Aorta (tissue), 5 donors: ENCODE measurements around the gene ATF7. TPM values are rescaled to one million over a fixed set of nuclear protein-coding genes. Genes with fewer than 3 reads are reported as not detected.
"Not testable (repeated sequence)": the region's sequence is repeated elsewhere in the genome, so short reads cannot be mapped to it uniquely, and the experiment has no call there.

Experiments
- ATAC-seq: fragments of 200-7000 bp; cut with Tn5 transposase; one replicate; pipeline ENCODE4 v1.9.1; 2022; ENCODE audit warnings: moderate library complexity; ENCODE audit not compliant: low FRiP score
- DNase-seq, 2 donors: peaks; one replicate each; pipeline ENCODE4 v3.0.0-alpha.2; 2020
- H3K27ac ChIP-seq, 2 donors: one replicate each; pipeline ENCODE4 v1.5.1; 2013; ENCODE audit warnings: low read length in 2 of 2, mild to moderate bottlenecking in 2 of 2, moderate library complexity in 2 of 2, control low read depth in 1 of 2, inconsistent platforms in 1 of 2, low read depth in 1 of 2
- H3K27me3 ChIP-seq, 2 donors: one replicate each; pipeline ENCODE4 v1.6.1; 2013; ENCODE audit warnings: control low read depth in 1 of 2, low read length in 1 of 2, mild to moderate bottlenecking in 1 of 2, moderate library complexity in 1 of 2; ENCODE audit not compliant: insufficient read depth in 2 of 2, control insufficient read depth in 1 of 2
- H3K36me3 ChIP-seq, 2 donors: one replicate each; pipeline ENCODE4 v1.6.1; 2013; ENCODE audit warnings: control low read depth in 1 of 2, low read length in 1 of 2, mild to moderate bottlenecking in 1 of 2; ENCODE audit not compliant: insufficient read depth in 2 of 2, control insufficient read depth in 1 of 2
- H3K4me1 ChIP-seq, 2 donors: one replicate each; pipeline ENCODE4 v1.6.1; 2013; ENCODE audit warnings: low read length in 2 of 2, control low read depth in 1 of 2, mild to moderate bottlenecking in 1 of 2, moderate library complexity in 1 of 2; ENCODE audit not compliant: insufficient read depth in 2 of 2, control insufficient read depth in 1 of 2
- H3K4me3 ChIP-seq, 2 donors: one replicate each; pipeline ENCODE4 v1.5.1; 2013; ENCODE audit warnings: low read length in 2 of 2, control low read depth in 1 of 2, mild to moderate bottlenecking in 1 of 2
- H3K9me3 ChIP-seq: one replicate; pipeline ENCODE4 v1.6.1; 2013; ENCODE audit warnings: mild to moderate bottlenecking, low read length; ENCODE audit not compliant: control insufficient read depth
- WGBS, 2 donors: extraction: QIAGEN DNeasy Blood & Tissue Kit; methylation state at CpG; one replicate each; pipeline ENCODE4 v1.1.7; 2013; 5-methylcytosine and 5-hydroxymethylcytosine counted together
- intact Hi-C, 2 donors: fragments of 100-400 bp; cut with DNase I; formaldehyde crosslinking; loops; one replicate each; pipeline versions ENCODE4 v1.14.2 to v1.15.0; 2022
- polyA plus RNA-seq, 2 donors: library from polyadenylated mRNA; stranded (reverse); fragments of 200-250 nt; gene quantifications; one replicate each; pipeline ENCODE4 v1.2.3, GENCODE V29; 2013
- total RNA-seq, 2 donors: library from RNA; stranded (reverse); fragmentation: NEBNext Ultra II Directional; extraction: Animal tissue kit (Norgen Biotek cat#: 25700); gene quantifications; one replicate each; pipeline ENCODE4 v1.2.1, GENCODE V29; 2021
- donor health status: healthy with polysubstance abuse.
- donor health status: Bipolar disorder and iron deficiency.
- donor health status: DM: no; HTN: no; CAD: no.
- donor health status: DM: no; HTN: no; CAD: no.
- donor health status: DM: yes; HTN: yes; CAD: no.

ATF7 gene
- total and polyA plus RNA-seq, 4 donors: 25.7 to 73.5 (median 49.0) TPM

DNA sequence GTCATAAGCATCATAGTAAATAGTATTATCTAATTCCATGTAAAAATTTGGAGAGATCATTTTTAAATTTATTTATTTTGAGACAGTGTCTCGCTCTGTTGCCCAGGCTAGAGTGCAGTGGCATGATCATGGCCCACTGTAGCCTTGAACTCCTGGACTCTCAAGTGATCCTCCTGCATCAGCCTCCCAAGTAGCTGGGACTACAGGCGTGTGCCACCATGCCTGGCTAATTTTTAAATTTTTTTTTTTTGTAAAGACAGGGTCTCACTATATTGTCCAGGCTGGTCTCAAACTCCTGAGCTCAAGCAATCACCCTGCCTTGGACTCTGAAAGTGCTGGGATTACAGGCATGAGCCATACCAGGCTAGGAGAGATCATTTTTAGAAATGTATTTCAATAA lies 27.2 kb downstream of the ATF7 start:
- intact Hi-C loops, H3K27ac ChIP-seq, H3K36me3 ChIP-seq, H3K9me3 ChIP-seq, H3K27me3 ChIP-seq, H3K4me3 ChIP-seq, DNase-seq, H3K4me1 ChIP-seq, ATAC-seq: not testable (repeated sequence)
- 94 to 98% methylated on average over 2 of the region's 2 CpGs for WGBS, 2 donors

GRCh38 chr12:53596920-53597363 lies 29.2 kb downstream of the ATF7 start:
- whole genome bisulfite sequencing, 2 donors: 6 to 7% methylated on average over 3 of the region's 3 CpGs
- peak overlapping the region; percentile 57 to 68 for H3K27ac ChIP-seq
- no peaks in the 10 kb centered on the region for H3K27me3 ChIP-seq
- ATAC-seq (peak; percentile 72), DNase-seq (no peak)
- H3K4me1 ChIP-seq: peaks cover 2 to 7% of the 10 kb centered on the region in 2 donors
- no peak overlapping the region for H3K4me3 ChIP-seq
- intact Hi-C loops: no loop called here
- H3K9me3 ChIP-seq: no peaks in the 10 kb centered on the region
- H3K36me3 ChIP-seq: no peaks in the 10 kb centered on the region

DNA sequence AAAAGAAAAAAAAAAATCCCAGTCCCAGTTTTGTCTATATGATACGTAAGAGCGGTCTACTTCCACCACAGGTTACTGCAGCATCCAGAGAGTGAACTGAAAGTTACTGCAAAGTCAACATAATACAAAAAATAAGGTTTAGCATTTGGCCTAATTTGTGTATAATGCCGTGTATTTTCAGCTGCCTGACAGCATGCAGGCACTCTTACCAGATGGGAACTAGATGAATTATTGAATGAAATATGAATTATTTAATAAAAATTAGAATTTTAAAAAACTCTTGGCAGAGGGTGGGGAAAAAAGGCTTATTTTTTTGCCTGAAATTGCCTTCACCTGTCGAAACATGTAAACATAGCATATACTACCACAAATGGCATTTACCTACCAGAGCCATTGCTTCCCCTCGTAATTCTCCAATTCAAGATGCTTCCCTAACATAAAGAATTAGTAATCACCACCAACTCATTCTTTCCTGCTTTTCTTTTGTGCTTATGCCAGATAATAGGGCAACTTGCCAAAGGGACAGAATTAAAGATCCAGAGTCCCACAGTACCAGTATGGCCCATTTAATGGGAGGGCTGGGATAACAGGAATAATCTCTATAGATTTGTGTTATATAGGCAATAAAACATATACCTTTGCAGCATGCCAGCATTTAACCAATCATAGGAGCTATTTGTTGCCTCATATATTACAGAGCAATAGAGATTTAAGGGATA lies 31.1 kb downstream of the ATF7 start:
- H3K27ac ChIP-seq: no peak overlapping the region
- 76 to 87% methylated on average over 5 of the region's 5 CpGs for WGBS, 2 donors

DNA sequence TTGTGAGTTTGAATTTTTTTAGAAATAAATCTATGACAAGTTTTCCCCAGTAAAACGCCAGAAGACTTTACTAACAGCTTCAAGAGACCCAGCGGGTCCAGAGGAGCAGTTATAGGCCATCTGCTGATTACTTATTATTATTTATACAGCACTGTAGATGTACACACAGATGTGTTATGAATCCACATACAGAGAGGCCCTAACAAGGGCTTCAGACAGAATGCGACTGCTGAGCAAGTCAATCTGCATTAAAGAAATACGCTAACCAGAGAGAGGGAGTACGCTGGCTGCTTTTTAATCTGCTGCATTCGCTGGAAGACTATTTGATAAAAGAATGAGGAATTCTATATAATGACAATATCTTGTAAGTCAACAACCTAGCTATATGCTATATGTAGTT lies 32.5 kb downstream of the ATF7 start:
- no peak for DNase-seq
- Histone ChIP-seq H3K27ac (no peak overlapping the region), H3K27me3 (no peaks in the 10 kb centered on the region), H3K36me3 (no peaks in the 10 kb centered on the region), H3K4me3 (no peak overlapping the region), H3K9me3 (no peaks in the 10 kb centered on the region), H3K4me1 (peaks cover 5 to 7% of the 10 kb centered on the region in 2 donors)
- WGBS, 2 donors: 86 to 88% methylated on average over 6 of the region's 6 CpGs
- no peak for ATAC-seq
- intact Hi-C loops: no loop called here

More for the DNA sequence above, 31.1 kb downstream of the ATF7 start:
- ATAC-seq (no peak), DNase-seq (no peak)
- H3K4me3 ChIP-seq: no peak overlapping the region
- H3K4me1 ChIP-seq: peaks cover 5 to 6% of the 10 kb centered on the region in 2 donors
- no peaks in the 10 kb centered on the region for H3K9me3 ChIP-seq
- intact Hi-C loops: no loop called here
- H3K36me3 ChIP-seq: no peaks in the 10 kb centered on the region
- H3K27me3 ChIP-seq: no peaks in the 10 kb centered on the region

- whole genome bisulfite sequencing, 2 donors: 60 to 66% methylated on average over 1 of the region's 1 CpG
- ATAC-seq (no peak), DNase-seq (no peak)
- Histone ChIP-seq H3K4me3 (no peak overlapping the region), H3K36me3 (no peaks in the 10 kb centered on the region), H3K9me3 (no peaks in the 10 kb centered on the region), H3K27me3 (no peaks in the 10 kb centered on the region), H3K27ac (no peak overlapping the region), H3K4me1 (peaks cover 5 to 7% of the 10 kb centered on the region in 2 donors)
- intact Hi-C loops: no loop called here
Observed at GRCh38 chr12:53593031-53593430, 33.2 kb downstream of the ATF7 start.

DNA sequence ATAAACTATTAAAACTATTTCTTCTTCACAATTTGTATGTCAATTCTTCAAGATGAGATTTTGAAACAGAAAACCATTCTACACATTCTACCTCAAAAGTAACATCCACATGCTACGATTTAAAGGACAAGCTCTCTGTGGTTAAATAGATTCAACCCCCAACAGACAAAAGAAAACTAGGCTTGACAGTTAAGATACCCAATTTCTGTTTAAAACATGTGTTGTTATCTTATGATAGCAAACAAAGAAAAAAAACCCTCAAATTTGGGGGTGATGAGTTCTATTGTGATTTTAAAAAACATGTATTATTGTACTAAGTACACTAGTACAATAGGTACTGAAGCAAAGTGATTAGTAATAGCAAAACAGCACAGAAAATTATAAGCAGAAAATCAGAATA lies 33.8 kb downstream of the ATF7 start:
- Histone ChIP-seq H3K27ac (no peak overlapping the region), H3K9me3 (no peaks in the 10 kb centered on the region), H3K4me1 (peaks cover 5 to 7% of the 10 kb centered on the region in 2 donors), H3K27me3 (no peaks in the 10 kb centered on the region), H3K36me3 (no peaks in the 10 kb centered on the region), H3K4me3 (no peak overlapping the region)
- intact Hi-C loops: no loop called here
- ATAC-seq (no peak), DNase-seq (no peak)
- 75 to 79% methylated on average over 1 of the region's 1 CpG for WGBS, 2 donors

DNA sequence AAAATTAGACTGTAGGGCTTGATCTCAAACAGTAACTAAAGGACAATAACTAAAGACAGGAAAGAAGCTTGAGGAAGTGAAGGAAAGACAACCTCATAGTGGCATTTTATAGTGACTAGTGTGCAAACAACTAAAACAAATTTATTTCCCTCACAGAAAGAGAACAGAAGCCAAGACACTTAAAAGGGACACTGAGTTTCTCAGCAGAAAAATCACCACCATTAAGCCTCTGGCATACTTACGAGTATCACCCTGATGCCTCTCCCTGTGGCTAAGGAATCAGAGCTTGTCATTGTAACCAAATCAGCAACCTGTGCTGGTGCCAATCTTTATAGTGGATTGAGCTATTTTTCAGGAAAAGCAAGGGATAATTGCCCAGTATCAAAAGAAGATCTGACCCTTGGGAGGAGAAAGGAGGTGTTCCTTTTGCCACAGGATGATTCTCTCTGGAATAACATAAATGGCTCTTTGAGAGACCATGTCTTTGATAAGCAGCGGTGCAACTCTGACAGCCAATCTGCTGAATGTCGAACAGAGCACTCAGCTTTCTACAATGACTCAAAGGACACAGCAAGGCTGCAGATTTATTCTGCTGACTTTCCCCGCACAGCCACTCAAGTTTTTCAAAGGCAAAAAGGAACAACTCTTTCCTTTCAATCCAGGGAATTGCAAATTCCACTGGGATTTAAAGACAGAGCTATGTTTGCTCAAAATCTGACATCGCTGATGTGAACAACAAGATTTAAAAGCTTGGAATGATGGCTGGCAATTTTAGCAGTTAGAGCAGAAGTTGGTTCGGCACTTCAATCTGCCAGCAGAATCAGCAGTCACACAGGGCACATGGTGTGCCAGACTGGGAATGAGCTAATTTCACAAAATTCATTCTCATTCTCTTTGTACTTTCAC lies 34.6 kb downstream of the ATF7 start:
- DNase-seq: no peak
- Histone ChIP-seq H3K4me3 (peak overlapping the region; percentile 26 to 48), H3K27ac (peak overlapping the region; percentile 37 to 43), H3K27me3 (no peaks in the 10 kb centered on the region), H3K9me3 (no peaks in the 10 kb centered on the region), H3K36me3 (no peaks in the 10 kb centered on the region), H3K4me1 (peaks cover 5% of the 10 kb centered on the region in 2 donors)
- peak; percentile 48 for ATAC-seq
- WGBS, 2 donors: 2 to 6% methylated on average over 6 of the region's 6 CpGs
- intact Hi-C loops: no loop called here

DNA sequence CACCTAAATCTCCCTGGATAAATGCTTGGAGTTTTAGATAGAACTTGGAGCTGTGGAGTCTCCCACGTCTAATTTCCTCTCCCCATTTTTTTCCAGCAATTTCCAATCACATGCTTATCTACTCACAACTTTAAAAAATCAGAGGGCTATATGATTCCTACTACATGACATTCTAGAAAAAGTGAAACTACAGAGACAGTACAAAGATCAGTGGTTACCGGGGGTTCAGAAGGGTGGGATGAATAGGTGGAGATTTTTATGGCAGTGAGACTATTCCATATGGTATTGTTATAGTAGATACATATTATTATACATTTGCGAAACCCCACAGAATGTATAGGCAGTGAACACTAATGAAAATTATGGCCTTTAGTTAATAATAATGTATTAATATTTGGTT lies 35.5 kb downstream of the ATF7 start:
- no peak for DNase-seq
- Histone ChIP-seq H3K4me3 (no peak overlapping the region), H3K27ac (peak overlapping the region in 1 of 2 donors; percentile 43), H3K9me3 (no peaks in the 10 kb centered on the region), H3K4me1 (peaks cover 5% of the 10 kb centered on the region in 2 donors), H3K27me3 (no peaks in the 10 kb centered on the region), H3K36me3 (no peaks in the 10 kb centered on the region)
- WGBS, 2 donors: 62 to 64% methylated on average over 3 of the region's 3 CpGs
- ATAC-seq: no peak
- intact Hi-C loops: no loop called here
